Stimulated activated CD4-positive, alpha-beta T cell treated with anti-CD3 and anti-CD28 coated beads, Interleukin-15, amount 100 ng/mL, for 24 hours (primary cell): ENCODE measurements around the gene IRF3.
"Not testable (repeated sequence)": the region's sequence is repeated elsewhere in the genome, so short reads cannot be mapped to it uniquely, and the experiment has no call there.

Experiments
- DNase-seq: peaks from one replicate; pipeline ENCODE4 v3.0.0-alpha.2; 2020

The IRF3 gene

GRCh38 chr19:49645592-49645991 is 20.1 kb downstream of the IRF3 start:
- no peak for DNase-seq

- peak; percentile 32 for DNase-seq
These were observed 22.2 kb downstream of the IRF3 start for GRCh38 chr19:49643466-49643865.

- DNase-seq: no peak
These were observed 23.1 kb downstream of the IRF3 start for GRCh38 chr19:49642492-49643035.

GRCh38 chr19:49641688-49642491 is 23.8 kb downstream of the IRF3 start, which contains the start of gene SCAF1:
Gene SCAF1, plus strand, starts transcription at chr19:49642209. Its CDS starts 2,818 bp downstream, at chr19:49645027.
- peak; percentile 99 for DNase-seq

- peak; percentile 100 for DNase-seq
These were observed 25.4 kb downstream of the IRF3 start, which contains the start of gene RRAS for GRCh38 chr19:49640113-49640898. Gene RRAS, minus strand, starts transcription at chr19:49640143. Its CDS starts 45 bp downstream, at chr19:49640098.

GRCh38 chr19:49639401-49640112 is 26.1 kb downstream of the IRF3 start:
- DNase-seq: no peak

GRCh38 chr19:49637821-49638738 is 27.6 kb downstream of the IRF3 start:
- DNase-seq: no peak

GRCh38 chr19:49636233-49636932 is 29.3 kb downstream of the IRF3 start:
- DNase-seq: no peak

GRCh38 chr19:49635530-49636232 is 30.0 kb downstream of the IRF3 start:
- no peak for DNase-seq

- not testable (repeated sequence) for DNase-seq
These were observed 32.4 kb downstream of the IRF3 start for GRCh38 chr19:49633273-49633672.

- DNase-seq: no peak
These were observed 33.1 kb downstream of the IRF3 start for GRCh38 chr19:49632576-49632975.

- DNase-seq: no peak
These were observed 34.0 kb downstream of the IRF3 start for GRCh38 chr19:49631610-49632192.

- DNase-seq: no peak
These were observed 34.6 kb downstream of the IRF3 start for GRCh38 chr19:49631014-49631588.

GRCh38 chr19:49629659-49630058 is 36.0 kb downstream of the IRF3 start:
- DNase-seq: no peak

GRCh38 chr19:49626226-49626625 is 39.4 kb downstream of the IRF3 start:
- no peak for DNase-seq

- no peak for DNase-seq
These were observed 40.4 kb downstream of the IRF3 start for GRCh38 chr19:49624967-49625910.

GRCh38 chr19:49617860-49618259 is 47.8 kb downstream of the IRF3 start:
- not testable (repeated sequence) for DNase-seq

GRCh38 chr19:49616945-49617344 is 48.7 kb downstream of the IRF3 start:
- DNase-seq: no peak
